ENCODE measurements around the gene PIK3CB. TPM values are rescaled to one million over a fixed set of nuclear protein-coding genes. Genes with fewer than 3 reads are reported as not detected.
A peak's percentile ranks its signal among the peaks of the same experiment; 100 is the strongest.

The PIK3CB gene
- polyA plus RNA-seq, 3 donors = 14.1 to 33.6 (median 20.4) TPM

DNA sequence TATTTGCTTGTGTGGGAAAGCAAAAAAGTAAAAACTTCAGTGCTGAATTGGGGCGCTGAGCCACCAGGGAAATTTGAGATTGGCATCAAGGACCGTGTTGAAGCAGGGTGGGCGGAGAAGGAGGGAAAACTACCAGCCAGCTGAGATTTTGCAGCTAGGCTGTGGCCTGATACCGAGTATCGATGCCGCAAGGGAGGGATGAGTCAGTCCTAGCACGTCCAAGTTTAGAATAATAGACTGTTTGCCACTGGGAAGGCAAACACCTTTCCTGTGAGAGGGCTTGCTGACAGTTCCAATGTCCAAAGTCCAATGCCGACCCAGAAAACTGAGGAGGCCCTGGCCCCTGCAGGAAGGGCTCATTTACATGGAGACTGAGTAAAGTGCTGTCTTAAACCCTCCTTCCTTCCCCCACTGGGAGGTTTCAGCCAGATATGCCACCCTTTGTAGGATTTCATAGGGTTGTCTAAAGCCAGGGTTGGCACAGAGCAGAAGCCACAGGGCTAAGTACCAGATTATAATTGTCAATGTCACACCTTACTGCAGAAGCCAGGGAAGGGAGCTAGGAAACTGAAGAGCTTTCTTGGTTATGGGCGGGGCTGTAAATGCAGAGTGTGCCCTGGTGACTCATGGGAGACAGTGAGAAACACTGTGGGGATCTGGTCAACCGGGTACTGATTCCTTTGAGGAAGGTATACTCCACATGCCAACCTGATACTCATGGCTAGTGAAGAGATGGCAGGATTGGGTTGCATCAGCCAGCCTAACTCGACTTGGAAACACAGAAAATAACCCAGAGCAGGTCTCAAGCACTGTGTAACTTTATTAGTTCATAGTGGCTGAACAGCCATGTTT is 28.4 kb upstream of the PIK3CB start:
- H3K4me3 Mint-ChIP-seq = peak overlapping the region; percentile 42 to 82
- Histone ChIP-seq H3K4me3 (replicated peaks in 1 of 3; ENCODE audit: low read depth in 2 of 3, low read length in 3 of 3) (peak overlapping the region; percentile 26 to 66 (median 39)), H3K36me3 (replicated peaks in 1 of 2; ENCODE audit: control insufficient read depth in 1 of 2, insufficient read depth in 2 of 2, low read length in 2 of 2) (no peaks in the 10 kb centered on the region), H3K4me1 (ENCODE audit: control insufficient read depth in 1 of 2, insufficient read depth in 2 of 2, low read length in 2 of 2) (peaks cover 31 to 35% of the 10 kb centered on the region in 2 donors), H3K9me3 (replicated peaks in 1 of 2; ENCODE audit: control insufficient read depth in 1 of 2, insufficient read depth in 1 of 2, low read length in 2 of 2) (no peaks in the 10 kb centered on the region), H2AFZ (ENCODE audit: insufficient read depth, low read depth, low read length, poor library complexity, severe bottlenecking) (peak overlapping the region; percentile 38), H3K27me3 (ENCODE audit: control insufficient read depth in 2 of 2, insufficient read depth in 2 of 2, low read length in 2 of 2) (no peaks in the 10 kb centered on the region), H3K4me2 (replicated peaks; ENCODE audit: extremely low read depth, low read length, poor library complexity, severe bottlenecking) (peak overlapping the region; percentile 76), H3K9ac (ENCODE audit: insufficient read depth, low read length, poor library complexity, severe bottlenecking) (peak overlapping the region; percentile 52), H4K20me1 (ENCODE audit: insufficient read depth, low read length) (no peaks in the 10 kb centered on the region), H3K79me2 (ENCODE audit: insufficient read depth, low read length) (no peaks in the 10 kb centered on the region), H3K27ac (ENCODE audit: low read depth in 1 of 2, low read length in 2 of 2) (peak overlapping the region; percentile 62 to 89)
- TF ChIP-seq, protein P1, sequence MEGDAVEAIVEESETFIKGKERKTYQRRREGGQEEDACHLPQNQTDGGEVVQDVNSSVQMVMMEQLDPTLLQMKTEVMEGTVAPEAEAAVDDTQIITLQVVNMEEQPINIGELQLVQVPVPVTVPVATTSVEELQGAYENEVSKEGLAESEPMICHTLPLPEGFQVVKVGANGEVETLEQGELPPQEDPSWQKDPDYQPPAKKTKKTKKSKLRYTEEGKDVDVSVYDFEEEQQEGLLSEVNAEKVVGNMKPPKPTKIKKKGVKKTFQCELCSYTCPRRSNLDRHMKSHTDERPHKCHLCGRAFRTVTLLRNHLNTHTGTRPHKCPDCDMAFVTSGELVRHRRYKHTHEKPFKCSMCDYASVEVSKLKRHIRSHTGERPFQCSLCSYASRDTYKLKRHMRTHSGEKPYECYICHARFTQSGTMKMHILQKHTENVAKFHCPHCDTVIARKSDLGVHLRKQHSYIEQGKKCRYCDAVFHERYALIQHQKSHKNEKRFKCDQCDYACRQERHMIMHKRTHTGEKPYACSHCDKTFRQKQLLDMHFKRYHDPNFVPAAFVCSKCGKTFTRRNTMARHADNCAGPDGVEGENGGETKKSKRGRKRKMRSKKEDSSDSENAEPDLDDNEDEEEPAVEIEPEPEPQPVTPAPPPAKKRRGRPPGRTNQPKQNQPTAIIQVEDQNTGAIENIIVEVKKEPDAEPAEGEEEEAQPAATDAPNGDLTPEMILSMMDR (IDR thresholded peaks at IDR 0.05) = no peak
- H3K27ac Mint-ChIP-seq = peak overlapping the region; percentile 85 to 98 (median 91)
- intact Hi-C loops (cut with micrococcal nuclease) = loop anchor here in 1 of 2 donors (5.0 kb wide), 1 partner anchor 54 kb away; no protein-coding TSS in a partner anchor
- H3K27me3 Mint-ChIP-seq (ENCODE audit: low read depth in 3 of 3) = peaks cover 0 to 2% (median 2%) of the 10 kb centered on the region in 3 donors
- WGBS (ENCODE audit: insufficient coverage) = 30% methylated on average over 10 of the region's 11 CpGs
- H3K4me1 Mint-ChIP-seq = peaks cover 35% of the 10 kb centered on the region
- peak; percentile 68 to 91 (median 89) for DNase-seq
- no peaks in the 10 kb centered on the region for H3K36me3 Mint-ChIP-seq
- no peaks in the 10 kb centered on the region for H3K9me3 Mint-ChIP-seq

DNA sequence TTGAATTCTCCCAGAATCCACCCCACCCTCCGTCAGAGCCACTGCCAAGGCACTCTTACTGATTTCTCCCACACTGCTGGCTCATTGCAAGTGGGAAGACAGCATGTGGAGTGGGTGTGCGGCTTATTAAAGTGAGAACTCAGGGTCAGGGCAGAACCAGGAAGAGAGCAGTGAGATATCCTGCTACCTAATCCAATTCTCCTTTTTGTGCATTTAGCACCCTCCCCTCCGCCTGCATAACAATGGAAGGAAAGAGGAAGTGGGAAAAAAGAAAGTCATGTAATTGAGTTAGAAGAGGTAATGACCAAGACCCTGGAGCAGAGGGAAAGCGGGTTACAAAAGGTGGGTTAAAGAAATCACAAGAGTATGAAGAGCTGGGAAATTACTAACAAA is 27.8 kb upstream of the PIK3CB start:
- TF ChIP-seq, protein P1 (IDR thresholded peaks at IDR 0.05) = no peak
- Histone ChIP-seq H4K20me1 (ENCODE audit: insufficient read depth, low read length) (no peaks in the 10 kb centered on the region), H3K4me2 (replicated peaks; ENCODE audit: extremely low read depth, low read length, poor library complexity, severe bottlenecking) (peak overlapping the region; percentile 76), H3K9ac (ENCODE audit: insufficient read depth, low read length, poor library complexity, severe bottlenecking) (peak overlapping the region; percentile 52), H2AFZ (ENCODE audit: insufficient read depth, low read depth, low read length, poor library complexity, severe bottlenecking) (peak overlapping the region; percentile 38), H3K36me3 (replicated peaks in 1 of 2; ENCODE audit: control insufficient read depth in 1 of 2, insufficient read depth in 2 of 2, low read length in 2 of 2) (no peaks in the 10 kb centered on the region), H3K79me2 (ENCODE audit: insufficient read depth, low read length) (no peaks in the 10 kb centered on the region), H3K4me3 (replicated peaks in 1 of 3; ENCODE audit: low read depth in 2 of 3, low read length in 3 of 3) (peak overlapping the region; percentile 26 to 66 (median 39)), H3K9me3 (replicated peaks in 1 of 2; ENCODE audit: control insufficient read depth in 1 of 2, insufficient read depth in 1 of 2, low read length in 2 of 2) (no peaks in the 10 kb centered on the region), H3K27me3 (ENCODE audit: control insufficient read depth in 2 of 2, insufficient read depth in 2 of 2, low read length in 2 of 2) (no peaks in the 10 kb centered on the region), H3K4me1 (ENCODE audit: control insufficient read depth in 1 of 2, insufficient read depth in 2 of 2, low read length in 2 of 2) (peaks cover 31 to 35% of the 10 kb centered on the region in 2 donors), H3K27ac (ENCODE audit: low read depth in 1 of 2, low read length in 2 of 2) (peak overlapping the region; percentile 62 to 89)
- Mint-ChIP-seq H3K4me1 (peaks cover 35% of the 10 kb centered on the region), H3K27ac (peak overlapping the region; percentile 85 to 98 (median 91)), H3K4me3 (peak overlapping the region; percentile 42 to 82), H3K36me3 (no peaks in the 10 kb centered on the region), H3K9me3 (no peaks in the 10 kb centered on the region), H3K27me3 (ENCODE audit: low read depth in 3 of 3) (peaks cover 0 to 2% (median 2%) of the 10 kb centered on the region in 3 donors)
- 0% methylated on average over 1 of the region's 4 CpGs for WGBS (ENCODE audit: insufficient coverage)
- peak; percentile 52 to 79 (median 77) for DNase-seq
- intact Hi-C loops (cut with micrococcal nuclease) = loop anchor here in 1 of 2 donors (5.0 kb wide), 1 partner anchor 55 kb away; no protein-coding TSS in a partner anchor

Measured in CD14-positive monocyte (primary cell).